GM19035 (cell line): ENCODE measurements around the gene BIN2.
"Not testable (repeated sequence)": the region's sequence is repeated elsewhere in the genome, so short reads cannot be mapped to it uniquely, and the experiment has no call there.

ENCODE experiments used
- ATAC-seq: cut with Tn5 transposase; IDR thresholded peaks from one replicate; pipeline ENCODE4 v1.9.1; 2021; ENCODE audit not compliant: unreplicated experiment

The BIN2 gene

DNA sequence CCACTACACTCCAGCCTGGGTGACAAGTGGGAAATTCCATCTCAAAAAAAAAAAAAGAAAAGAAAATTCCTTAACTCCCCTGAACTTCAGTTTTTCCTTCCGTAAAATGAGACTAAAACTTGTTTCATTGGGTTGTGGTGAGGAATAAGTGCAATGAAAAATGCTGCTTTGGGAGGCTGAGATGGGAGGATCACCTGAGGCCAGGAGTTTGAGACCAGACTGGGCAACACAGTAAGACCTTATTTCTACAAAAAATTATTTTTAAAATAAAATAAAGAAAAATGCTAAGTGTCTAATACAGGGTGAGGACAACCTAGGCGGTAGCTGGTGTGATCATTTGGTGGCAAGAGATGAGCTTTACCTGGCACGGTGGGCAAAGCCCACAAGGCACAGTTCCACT, 60.6 kb downstream of the BIN2 start:
- no peak for ATAC-seq

DNA sequence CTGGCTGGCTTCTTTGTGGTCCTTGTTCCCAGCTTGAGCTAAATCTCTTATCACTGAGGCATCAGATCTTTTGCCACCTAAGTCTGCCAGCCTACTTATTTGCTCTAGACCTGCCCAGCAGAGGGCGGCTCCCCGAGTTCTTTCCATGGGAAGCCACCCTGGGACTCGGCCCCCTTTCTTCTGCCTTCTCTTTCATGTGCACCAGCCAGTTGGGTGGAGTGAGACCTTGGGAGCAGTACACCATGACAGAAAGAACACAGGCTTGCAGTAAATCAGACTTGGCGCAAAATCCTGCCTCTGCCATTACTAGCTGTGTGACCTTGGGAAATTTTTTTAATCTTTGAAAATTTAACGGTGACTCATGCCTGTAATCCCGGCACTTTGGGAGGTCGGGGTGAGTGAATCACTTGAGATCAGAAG, 61.2 kb downstream of the BIN2 start:
- ATAC-seq: no peak

DNA sequence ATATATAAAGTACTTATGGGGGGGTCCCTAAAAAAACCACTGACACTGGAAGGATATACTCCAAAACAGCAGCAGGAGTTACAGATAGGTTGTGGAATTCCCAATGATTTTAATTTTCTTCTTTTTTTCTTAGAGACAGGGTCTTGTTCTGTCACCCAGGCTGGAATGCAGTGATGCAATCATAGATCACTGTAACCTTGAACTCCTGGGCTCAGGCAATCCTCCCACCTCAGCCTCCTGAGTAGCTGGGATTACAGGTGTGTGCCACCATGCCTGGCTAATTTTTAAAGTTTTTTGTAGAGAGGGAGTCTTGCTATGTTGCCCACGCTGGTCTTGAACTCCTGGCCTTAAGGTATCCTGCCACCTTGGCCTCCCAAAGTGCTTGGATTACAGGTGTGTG, 64.4 kb downstream of the BIN2 start:
- not testable (repeated sequence) for ATAC-seq

DNA sequence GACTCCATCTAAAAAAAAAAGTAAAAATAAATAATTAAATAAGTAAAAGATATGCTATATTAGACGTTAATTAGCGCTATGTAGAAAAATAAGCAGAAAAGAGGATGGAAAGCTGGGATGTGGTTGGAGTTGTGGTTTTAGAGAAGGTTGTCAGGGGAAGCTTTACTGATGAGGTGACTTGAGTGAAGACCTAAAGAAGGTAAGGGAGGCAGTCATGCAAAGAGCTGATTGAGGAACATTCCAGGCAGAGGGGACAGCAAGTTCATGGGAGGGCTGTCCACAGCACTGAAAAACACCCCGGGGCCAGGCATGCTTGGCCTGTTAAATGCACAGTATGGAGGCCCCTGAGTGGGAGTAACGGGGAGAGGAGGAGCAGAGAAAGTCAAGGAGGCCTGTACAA, 69.4 kb downstream of the BIN2 start:
- ATAC-seq: no peak

DNA sequence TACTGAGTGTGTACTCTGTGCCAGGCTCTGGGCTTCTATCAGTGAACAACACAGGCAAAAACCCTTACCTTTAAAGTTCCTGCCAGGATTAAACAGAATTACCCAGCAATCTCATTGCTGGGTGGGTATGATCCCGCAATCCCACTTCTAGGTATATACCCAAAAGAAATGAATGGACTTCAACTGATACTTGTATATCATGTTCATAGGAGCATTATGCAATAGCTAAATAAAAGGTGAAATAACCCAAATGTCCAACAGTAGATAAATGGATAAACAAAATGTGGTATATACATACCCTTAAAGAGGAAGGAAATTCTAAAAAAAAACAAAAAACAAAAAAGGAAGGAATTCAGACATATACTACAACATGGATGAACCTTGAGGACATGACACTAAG, 70.7 kb downstream of the BIN2 start:
- no peak for ATAC-seq

DNA sequence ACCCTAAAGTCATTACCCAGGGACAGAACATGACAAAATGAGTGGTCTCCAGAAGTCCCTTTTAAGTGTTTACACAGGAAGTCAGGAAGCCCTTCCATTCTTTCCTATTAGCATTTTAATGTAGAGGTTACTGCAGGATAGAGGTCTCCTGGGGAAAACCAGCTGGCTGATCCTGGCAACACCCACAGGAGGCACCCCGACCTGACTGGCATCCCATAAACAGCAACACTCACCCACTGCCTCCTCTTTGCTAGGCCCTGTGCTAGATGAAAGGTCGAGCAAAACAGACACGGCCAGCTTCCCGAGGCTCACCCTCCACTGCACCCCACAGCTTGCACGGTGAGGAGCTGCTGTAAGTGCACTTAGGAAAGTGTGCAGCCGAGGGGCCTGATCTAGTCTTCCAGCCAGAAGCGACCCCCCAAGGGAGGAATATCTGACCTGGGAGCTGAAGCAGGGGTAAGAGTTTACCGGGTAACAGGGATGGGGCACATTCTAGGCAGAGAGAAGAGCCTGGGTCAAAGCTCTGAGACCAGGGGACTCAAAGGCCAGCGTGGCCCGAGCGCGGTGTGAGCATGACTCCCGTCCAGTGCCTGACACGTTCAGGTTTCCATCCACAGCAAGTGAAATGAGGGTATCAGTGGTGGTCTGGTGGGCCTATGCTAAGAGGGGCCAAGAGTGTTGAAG, 76.3 kb downstream of the BIN2 start:
- no peak for ATAC-seq

DNA sequence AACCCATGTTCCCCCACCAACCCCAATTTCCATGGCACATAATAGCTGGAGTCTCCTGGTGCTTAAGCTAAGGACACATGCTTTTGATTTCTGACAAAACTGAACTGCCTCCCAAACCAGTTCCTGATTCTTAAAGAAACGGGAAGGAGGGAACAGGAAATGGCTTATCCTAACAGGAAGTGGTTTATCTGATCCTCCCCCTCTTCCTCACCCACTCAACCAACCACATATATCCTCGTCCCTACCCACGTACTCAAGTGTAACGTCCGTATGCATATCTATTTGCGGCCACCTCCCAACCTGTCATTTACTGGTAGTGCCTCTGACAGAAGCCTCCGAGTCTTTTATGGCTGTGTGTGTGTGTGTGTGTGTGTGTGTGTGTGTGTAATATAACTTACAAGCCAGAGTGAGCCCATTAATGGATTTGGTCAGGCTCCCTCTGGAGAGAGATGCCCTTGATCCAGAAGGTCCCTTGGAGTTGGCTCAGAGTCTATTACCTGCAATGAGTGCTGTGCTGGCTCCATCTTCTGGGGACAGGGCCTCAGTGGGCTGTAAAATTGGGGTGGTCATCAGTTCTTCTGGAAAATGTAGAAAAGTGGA, 77.6 kb downstream of the BIN2 start:
- ATAC-seq: no peak

DNA sequence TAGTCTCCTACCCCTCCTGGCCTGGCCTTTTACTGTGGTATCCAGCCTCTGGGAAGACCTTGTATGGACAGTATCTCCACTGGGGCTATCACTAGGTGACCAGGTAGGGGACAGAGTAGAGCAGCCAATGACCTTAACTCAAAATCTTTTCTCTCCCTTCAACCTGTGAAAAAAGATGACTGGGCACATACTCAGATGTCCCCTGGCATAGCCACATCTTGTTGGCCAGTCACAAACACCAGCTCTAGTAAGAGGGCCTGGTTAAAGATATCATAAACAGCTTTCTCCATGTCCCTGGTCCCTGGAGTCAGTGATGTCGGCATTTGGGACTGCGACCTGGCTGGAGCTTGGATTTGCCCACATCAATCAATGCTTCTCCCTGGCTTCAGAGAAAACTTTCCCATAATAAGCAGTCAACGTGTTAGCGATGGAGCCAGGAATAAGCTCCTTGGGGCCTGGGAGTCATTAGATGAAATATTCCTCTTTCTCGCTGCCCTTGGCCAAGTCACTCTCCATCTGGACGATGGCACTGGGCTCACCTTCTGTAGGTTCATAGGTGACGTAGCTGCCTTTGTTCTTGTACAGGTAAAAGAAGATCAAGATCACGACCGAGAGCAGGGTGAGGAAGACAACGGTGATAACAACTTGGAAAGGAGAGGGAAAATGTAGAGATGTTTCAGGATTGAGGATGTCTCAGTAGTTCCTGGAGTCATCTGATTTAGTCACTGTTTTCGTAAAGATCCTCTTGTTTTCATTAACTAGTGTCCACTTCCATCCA, 78.3 kb downstream of the BIN2 start:
- no peak for ATAC-seq

DNA sequence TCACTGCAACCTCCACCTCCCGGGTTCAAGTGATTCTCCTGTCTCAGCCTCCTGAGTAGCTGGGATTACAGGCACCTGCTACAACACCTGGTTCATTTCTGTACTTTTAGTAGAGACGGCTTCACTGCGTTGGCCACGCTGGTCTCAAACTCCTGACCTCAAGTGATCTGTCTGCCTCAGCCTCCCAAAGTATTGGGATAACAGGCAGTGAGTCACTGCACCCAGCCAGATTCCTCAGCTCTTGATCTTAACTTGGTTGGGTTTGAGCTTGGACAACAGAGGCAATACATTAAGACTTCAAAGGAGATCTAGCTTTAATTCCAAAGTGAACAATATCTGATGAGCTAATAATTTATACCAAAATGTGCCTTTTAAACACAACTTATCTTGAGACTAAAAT, 79.7 kb downstream of the BIN2 start:
- no peak for ATAC-seq

DNA sequence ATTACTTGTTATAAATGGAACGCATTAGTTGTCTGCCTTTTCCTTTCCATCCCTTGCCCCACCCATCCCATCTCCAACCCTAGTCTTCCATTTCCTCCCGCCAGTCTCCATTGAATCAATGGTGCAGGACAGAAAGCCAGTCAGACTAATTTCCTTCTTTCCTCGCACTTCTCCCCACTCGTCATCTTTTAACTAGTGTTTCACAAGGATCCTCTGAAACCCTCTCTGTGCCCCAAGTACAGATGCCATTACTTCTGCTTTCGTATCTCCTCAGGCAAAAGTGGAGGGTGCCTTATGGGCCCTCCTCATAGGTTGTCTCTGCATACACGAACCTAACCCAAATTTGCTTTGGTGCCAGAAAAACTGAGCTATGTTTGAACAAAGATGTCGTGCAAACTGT, 81.1 kb downstream of the BIN2 start:
- no peak for ATAC-seq

DNA sequence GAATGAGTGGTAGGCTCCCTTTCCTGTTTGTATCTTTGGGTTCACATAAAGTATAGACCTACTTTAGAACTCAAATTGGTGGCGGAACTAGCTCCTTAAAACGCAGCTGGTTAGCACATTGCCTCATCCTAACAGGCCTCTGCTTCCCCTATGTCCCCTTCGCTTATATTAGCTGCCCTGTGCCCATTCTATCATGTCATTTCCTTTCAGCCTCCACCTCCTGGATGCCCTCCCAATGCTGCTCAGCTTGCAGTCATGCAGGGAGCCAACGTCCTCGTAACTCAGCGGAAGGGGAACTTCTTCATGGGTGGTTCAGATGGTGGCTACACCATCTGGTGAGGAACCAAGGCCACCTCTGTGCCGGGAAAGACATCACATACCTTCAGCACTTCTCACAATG, 81.9 kb downstream of the BIN2 start:
- no peak for ATAC-seq

DNA sequence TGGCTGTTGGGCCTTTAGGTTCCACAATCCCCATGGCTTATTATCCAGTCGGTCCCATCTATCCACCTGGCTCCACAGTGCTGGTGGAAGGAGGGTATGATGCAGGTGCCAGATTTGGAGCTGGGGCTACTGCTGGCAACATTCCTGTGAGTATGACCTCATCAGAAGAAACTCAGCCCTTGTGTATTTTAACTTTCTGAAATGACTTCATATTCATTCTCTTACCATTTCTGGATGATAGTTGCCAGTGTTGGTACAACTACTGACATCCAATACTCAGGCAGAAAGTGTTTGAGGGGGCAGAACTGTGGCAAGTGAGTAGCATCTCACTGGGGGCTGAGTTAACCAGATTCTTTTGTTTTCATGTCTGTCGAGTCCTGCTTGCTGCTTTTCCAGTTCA, 83.0 kb downstream of the BIN2 start:
- ATAC-seq: no peak

DNA sequence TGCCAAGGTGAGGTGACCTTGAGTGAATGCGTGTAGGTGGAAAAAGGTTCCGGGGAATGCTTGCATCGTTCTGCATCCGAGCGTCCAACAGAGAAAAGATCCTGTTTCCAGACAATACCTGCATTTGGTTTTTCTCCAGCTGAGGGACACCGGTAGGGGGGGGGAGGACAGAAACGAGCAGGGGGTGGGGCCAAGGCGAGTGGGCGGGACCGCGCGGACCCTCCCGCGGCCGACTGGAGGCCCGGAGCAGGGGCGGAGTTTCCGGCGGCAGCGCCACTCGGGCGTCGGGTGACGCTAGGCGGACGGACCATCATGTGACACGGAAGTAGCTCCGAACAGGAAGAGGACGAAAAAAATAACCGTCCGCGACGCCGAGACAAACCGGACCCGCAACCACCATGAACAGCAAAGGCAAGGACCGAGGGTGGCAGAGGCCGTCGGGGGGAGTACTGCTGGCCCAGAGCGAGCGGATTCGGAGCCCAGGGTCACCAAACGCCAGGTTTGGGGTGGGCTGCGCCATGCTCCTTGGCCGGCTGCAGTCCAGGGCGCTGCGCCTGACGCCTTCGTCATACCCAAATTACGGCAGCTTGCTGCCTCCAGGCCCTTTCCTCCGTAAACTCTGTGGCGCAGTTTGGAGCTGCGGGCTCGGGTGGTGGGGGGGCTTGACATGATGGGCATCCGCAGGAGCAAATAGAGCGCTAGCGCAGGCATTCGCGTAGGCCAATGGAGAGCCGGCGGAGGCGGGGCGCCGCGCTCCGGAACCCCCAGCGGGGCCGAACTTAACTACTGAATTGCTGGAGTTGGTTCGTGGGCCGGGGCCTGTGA, 85.3 kb downstream of the BIN2 start, which contains the start of gene DAZAP2:
TSS of gene DAZAP2 (plus strand) at position 317 of the 825 bp plus-strand sequence. CDS start at position 399, 82 bp downstream.
- ATAC-seq: peak; percentile 93

DNA sequence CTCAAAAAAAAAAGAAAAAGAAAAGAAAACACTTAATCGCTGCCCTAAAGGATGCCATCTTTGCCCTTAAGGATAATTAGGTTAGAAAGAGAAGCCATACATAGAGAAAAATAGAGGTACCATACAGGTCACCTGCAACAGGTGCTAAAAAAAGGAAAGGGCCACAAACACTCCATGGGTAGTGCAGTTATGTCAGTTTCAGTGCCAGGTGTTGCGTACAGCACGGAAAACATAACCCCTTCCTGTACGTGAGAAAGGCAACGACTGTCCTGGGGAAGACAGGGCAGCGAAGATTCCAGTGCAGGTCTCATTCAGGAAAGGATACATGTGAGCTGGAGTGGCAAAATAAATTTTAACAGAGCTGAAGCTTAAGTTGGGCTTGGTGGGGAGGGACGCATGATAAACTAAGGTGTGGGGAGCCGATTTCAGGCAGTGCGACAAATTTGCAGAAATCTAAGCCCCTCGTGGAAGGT, 85.9 kb downstream of the BIN2 start:
- ATAC-seq: peak; percentile 2

DNA sequence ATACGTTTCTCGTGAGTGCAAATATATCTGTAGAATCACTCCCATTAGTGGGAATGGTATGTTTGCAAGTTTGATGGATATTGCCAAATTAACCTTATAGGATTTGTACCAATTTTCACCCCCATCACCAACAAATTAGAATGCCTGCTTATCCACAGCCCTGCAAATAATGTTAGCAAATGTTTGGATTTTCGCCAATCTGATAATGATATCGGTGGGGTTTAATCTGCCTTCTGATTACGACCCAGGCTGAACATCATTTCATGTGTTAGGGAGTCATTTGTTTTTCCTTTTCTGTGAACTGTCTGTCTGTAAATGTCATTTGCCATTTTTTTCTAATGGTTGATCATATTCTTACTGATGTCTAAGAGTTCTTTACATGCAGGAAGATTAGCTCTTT, 89.4 kb downstream of the BIN2 start:
- no peak for ATAC-seq

DNA sequence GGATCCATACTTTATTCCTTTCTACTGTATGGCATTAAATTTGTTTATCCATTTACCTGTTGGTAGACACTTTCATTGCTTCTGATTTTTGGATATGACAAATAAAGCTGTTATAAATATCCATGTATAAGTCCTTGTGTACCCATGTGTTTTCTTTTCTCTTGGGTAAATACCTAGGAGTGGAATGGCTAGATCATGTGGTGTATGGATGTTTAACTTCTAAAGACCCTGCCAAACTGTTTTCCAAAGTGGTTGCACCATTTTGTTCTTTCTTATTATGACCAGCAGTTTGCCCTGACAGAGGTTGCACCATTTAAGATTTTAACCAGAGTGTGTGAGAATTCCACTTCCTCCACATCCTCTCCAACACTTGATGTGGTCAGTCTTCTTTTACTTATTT, 91.3 kb downstream of the BIN2 start:
- no peak for ATAC-seq
